HepG2 (cell line): ENCODE measurements around the gene SOAT2. TPM values are rescaled to one million over a fixed set of nuclear protein-coding genes. Genes with fewer than 3 reads are reported as not detected.

Experiments
- KDM2A ChIP-seq: sonication (generic); formaldehyde crosslinking; IDR thresholded peaks from 2 replicates; pipeline ENCODE4 v1.4.0; 2020; ENCODE audit warnings: low read depth, missing genetic modification reagents, borderline replicate concordance
- NR2C2 ChIP-seq: sonication (generic); formaldehyde crosslinking; IDR thresholded peaks from 2 replicates; pipeline ENCODE4 v1.4.0; 2020; ENCODE audit warnings: missing genetic modification reagents, mild to moderate bottlenecking, moderate library complexity, borderline replicate concordance
- PHF8 ChIP-seq: sonication (generic); formaldehyde crosslinking; IDR thresholded peaks from 2 replicates; pipeline ENCODE4 v1.5.0; 2020; ENCODE audit warnings: missing genetic modification reagents
- RFX1 ChIP-seq: fragments of 450-650 bp; IDR thresholded peaks from 2 replicates; pipeline ENCODE4 v1.6.1; 2017
- TCF7 ChIP-seq: sonication (generic); IDR thresholded peaks from 2 replicates; pipeline ENCODE4 v1.6.1; 2016; ENCODE audit warnings: antibody characterized with exemption, low read depth
- TOE1 ChIP-seq: sonication (generic); formaldehyde crosslinking; IDR thresholded peaks from 2 replicates; pipeline ENCODE4 v1.4.0; 2020; ENCODE audit warnings: mild to moderate bottlenecking, missing genetic modification reagents
- ZBTB8A ChIP-seq: sonication (generic); formaldehyde crosslinking; IDR thresholded peaks from 2 replicates; pipeline ENCODE4 v1.4.0; 2020; ENCODE audit warnings: mild to moderate bottlenecking, low read depth, missing genetic modification reagents, borderline replicate concordance
- ZFP36 ChIP-seq: fragments of 150-350 bp; IDR thresholded peaks from 2 replicates; pipeline ENCODE4 v1.6.1; 2018; ENCODE audit warnings: borderline replicate concordance, low read length, low read depth; ENCODE audit not compliant: partially characterized antibody
- ZNF10 ChIP-seq: sonication (generic); formaldehyde crosslinking; IDR thresholded peaks from 2 replicates; pipeline ENCODE4 v1.4.0; 2020; ENCODE audit warnings: mild to moderate bottlenecking, low read depth, missing genetic modification reagents, borderline replicate concordance
- ZNF282 ChIP-seq: fragments of 450-650 bp; IDR thresholded peaks from 2 replicates; pipeline ENCODE4 v1.6.1; 2018; ENCODE audit not compliant: partially characterized antibody
- ZNF362 ChIP-seq: sonication (generic); formaldehyde crosslinking; IDR thresholded peaks from 2 replicates; pipeline ENCODE4 v1.4.0; 2020; ENCODE audit warnings: missing genetic modification reagents, mild to moderate bottlenecking, borderline replicate concordance
- polyA plus RNA-seq, 8 experiments: library from polyadenylated mRNA; depleted of rRNA in 3 of 8; stranded (reverse) in 7 of 8; unstranded in 1 of 8; fragments of >200 nt; fragmentation: Illumina TruSeq in 4 of 8; extraction: Trizol in 4 of 8; gene quantifications; 2 replicates each; pipeline versions ENCODE4 v1.2.1 to v1.2.3, GENCODE V29; 2011 to 2016; ENCODE audit warnings: low read depth in 4 of 8, missing spikeins in 1 of 8, mixed read lengths in 1 of 8; ENCODE audit not compliant: insufficient read depth in 1 of 8
- total RNA-seq, 5 experiments: library from RNA; depleted of rRNA; stranded (reverse); fragments of >200 nt; fragmentation: Illumina TruSeq; extraction: Trizol; gene quantifications; 2 replicates each; pipeline ENCODE4 v1.2.3, GENCODE V29; 2016; ENCODE audit warnings: low read depth in 1 of 5
- TF ChIP-seq, protein P1 (sequence below): sonication (generic); formaldehyde crosslinking; IDR thresholded peaks from 2 replicates; pipeline ENCODE4 v1.5.1; 2020; ENCODE audit warnings: missing genetic modification reagents, mild to moderate bottlenecking, borderline replicate concordance

The SOAT2 gene
- total and polyA plus RNA-seq, 2 of the 13 experiments (the other 11 are each of a cell fraction or from before 2014, with no cell fraction given) = 14.9 to 108 TPM

DNA sequence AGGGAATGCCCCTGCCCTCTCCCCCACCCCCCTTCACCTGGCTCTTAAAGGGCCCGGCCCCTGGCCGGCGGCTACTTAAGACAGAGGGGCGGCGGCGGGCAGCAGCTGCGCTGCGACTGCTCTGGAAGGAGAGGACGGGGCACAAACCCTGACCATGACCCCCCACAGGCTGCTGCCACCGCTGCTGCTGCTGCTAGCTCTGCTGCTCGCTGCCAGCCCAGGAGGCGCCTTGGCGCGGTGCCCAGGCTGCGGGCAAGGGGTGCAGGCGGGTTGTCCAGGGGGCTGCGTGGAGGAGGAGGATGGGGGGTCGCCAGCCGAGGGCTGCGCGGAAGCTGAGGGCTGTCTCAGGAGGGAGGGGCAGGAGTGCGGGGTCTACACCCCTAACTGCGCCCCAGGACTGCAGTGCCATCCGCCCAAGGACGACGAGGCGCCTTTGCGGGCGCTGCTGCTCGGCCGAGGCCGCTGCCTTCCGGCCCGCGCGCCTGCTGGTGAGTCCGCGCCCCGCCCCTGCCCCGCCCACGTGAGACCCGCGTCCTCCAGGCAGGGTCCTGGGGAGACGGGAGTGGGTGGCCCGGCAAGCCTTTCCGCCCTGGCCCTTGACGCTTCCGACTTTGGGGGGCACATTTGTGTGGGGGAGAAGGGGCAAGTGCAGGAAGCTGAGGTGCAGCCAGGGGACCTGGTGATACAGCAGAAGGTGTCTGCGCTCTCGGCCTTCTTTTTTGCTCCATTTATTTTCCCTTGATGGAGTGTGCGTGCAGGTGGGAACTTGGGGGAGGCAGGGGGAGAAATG is 5.5 kb upstream of the SOAT2 start, which contains the start of gene IGFBP6 (continued):
- TF ChIP-seq KDM2A (CRISPR knock-in tag) (no peak), ZBTB8A (CRISPR knock-in tag) (no peak), RFX1 (no peak), ZNF282 (no peak), ZNF10 (CRISPR knock-in tag) (no peak), NR2C2 (no peak), PHF8 (CRISPR knock-in tag) (peak; percentile 34), TOE1 (CRISPR knock-in tag) (no peak), TCF7 (no peak), ZNF362 (no peak), ZFP36 (no peak)
- TF ChIP-seq, protein P1, sequence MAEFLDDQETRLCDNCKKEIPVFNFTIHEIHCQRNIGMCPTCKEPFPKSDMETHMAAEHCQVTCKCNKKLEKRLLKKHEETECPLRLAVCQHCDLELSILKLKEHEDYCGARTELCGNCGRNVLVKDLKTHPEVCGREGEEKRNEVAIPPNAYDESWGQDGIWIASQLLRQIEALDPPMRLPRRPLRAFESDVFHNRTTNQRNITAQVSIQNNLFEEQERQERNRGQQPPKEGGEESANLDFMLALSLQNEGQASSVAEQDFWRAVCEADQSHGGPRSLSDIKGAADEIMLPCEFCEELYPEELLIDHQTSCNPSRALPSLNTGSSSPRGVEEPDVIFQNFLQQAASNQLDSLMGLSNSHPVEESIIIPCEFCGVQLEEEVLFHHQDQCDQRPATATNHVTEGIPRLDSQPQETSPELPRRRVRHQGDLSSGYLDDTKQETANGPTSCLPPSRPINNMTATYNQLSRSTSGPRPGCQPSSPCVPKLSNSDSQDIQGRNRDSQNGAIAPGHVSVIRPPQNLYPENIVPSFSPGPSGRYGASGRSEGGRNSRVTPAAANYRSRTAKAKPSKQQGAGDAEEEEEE (CRISPR knock-in tag) = no peak
